A673 (cell line): ENCODE measurements around the gene SAMD4B. TPM values are rescaled to one million over a fixed set of nuclear protein-coding genes. Genes with fewer than 3 reads are reported as not detected.

ENCODE experiments used
- BruUV-seq: library from RNA; stranded (reverse); fragments of 400-500 nt; replicated peaks from 2 replicates; lab custom pipeline; 2021; lab: Mats Ljungman, UMichigan
- CTCF ChIA-PET: fragments of 300-600 bp; sonication (Branson Sonifier 250); formaldehyde crosslinking; loops from one replicate; lab custom pipeline; 2022; ENCODE audit warnings: antibody characterized with exemption; lab: Charles Lee
- POLR2A ChIA-PET: fragments of 300-600 bp; sonication (Branson Sonifier 250); formaldehyde crosslinking; loops from one replicate; lab custom pipeline; 2022; ENCODE audit warnings: antibody characterized with exemption; ENCODE audit not compliant: low non-redundant PET; lab: Charles Lee
- DNase-seq: peaks from one replicate; pipeline ENCODE4 v3.0.0-alpha.2; 2015; ENCODE audit warnings: low spot score
- H3K27ac ChIP-seq: fragments of 200-600 bp; sonication (generic); 2 replicates; pipeline ENCODE4 v1.5.1; 2016; ENCODE audit warnings: mixed run types, low read depth, mild to moderate bottlenecking, mixed read lengths, antibody characterized with exemption, low read length; ENCODE audit not compliant: poor library complexity, severe bottlenecking
- H3K27me3 ChIP-seq: fragments of 200-600 bp; sonication (generic); replicated peaks from 2 replicates; pipeline ENCODE4 v1.6.1; 2017; ENCODE audit warnings: mixed run types, low read depth, mild to moderate bottlenecking, mixed read lengths, antibody characterized with exemption, low read length; ENCODE audit not compliant: insufficient read depth, poor library complexity
- H3K36me3 ChIP-seq: fragments of 200-600 bp; sonication (generic); 2 replicates; pipeline ENCODE4 v1.6.1; 2016; ENCODE audit warnings: mixed run types, mild to moderate bottlenecking, mixed read lengths, antibody characterized with exemption, low read length; ENCODE audit not compliant: insufficient read depth, poor library complexity, severe bottlenecking
- H3K4me1 ChIP-seq: fragments of 200-600 bp; sonication (generic); 2 replicates; pipeline ENCODE4 v1.6.1; 2017; ENCODE audit warnings: mixed run types, mild to moderate bottlenecking, mixed read lengths, antibody characterized with exemption, low read length; ENCODE audit not compliant: insufficient read depth, poor library complexity, severe bottlenecking
- H3K4me3 ChIP-seq: fragments of 200-600 bp; sonication (generic); 2 replicates; pipeline ENCODE4 v1.5.1; 2016; ENCODE audit warnings: low read depth, mixed run types, mild to moderate bottlenecking, mixed read lengths, low read length; ENCODE audit not compliant: poor library complexity, severe bottlenecking
- H3K9me3 ChIP-seq: fragments of 200-600 bp; sonication (generic); 2 replicates; pipeline ENCODE4 v1.6.1; 2016; ENCODE audit warnings: mixed run types, low read depth, mild to moderate bottlenecking, mixed read lengths, antibody characterized with exemption, low read length; ENCODE audit not compliant: poor library complexity, severe bottlenecking
- EZH2 ChIP-seq: fragments of 200-600 bp; sonication (generic); IDR thresholded peaks from 2 replicates; pipeline ENCODE4 v1.6.1; 2017; ENCODE audit warnings: borderline replicate concordance, low read depth, mild to moderate bottlenecking, mixed read lengths, antibody characterized with exemption, low read length; ENCODE audit not compliant: poor library complexity, severe bottlenecking
- intact Hi-C: fragments of 100-400 bp; cut with micrococcal nuclease; formaldehyde crosslinking; loops from one replicate; pipeline ENCODE4 v1.10.0; 2022; ENCODE audit not compliant: unreplicated experiment
- total RNA-seq: library from RNA; stranded (reverse); gene quantifications from 2 replicates; pipeline ENCODE4 v1.2.3, GENCODE V29; 2021
- TF ChIP-seq, protein P1 (sequence below): fragments of 300-800, 200-600 bp; sonication (generic); conservative IDR thresholded peaks from 2 replicates; pipeline ENCODE4 v1.5.1; 2017; ENCODE audit warnings: low read depth, mild to moderate bottlenecking, antibody characterized with exemption, low read length, moderate library complexity, mixed read lengths

SAMD4B gene
- total RNA-seq, 1 experiment from 2014 or later: 168 TPM

DNA sequence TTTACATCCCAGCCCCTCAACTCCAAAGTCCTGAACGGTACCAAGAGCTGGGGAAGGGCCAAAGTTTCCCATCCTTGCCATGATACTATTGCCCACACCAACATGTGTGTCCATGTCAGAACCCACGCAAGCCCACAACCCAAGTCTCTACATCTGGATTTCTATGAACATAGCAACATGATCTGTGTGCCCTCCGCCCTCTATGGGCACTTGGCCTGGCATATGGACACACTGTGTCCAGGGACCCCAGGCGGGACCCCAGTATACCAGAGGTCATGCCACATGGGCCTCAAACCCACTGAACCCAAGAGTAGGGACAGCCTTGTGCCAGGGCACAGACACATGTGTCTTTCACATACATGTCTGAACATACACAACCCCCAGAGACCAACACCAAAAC, 23.5 kb upstream of the SAMD4B start:
- no peak overlapping the region for H3K27ac ChIP-seq
- BruUV-seq: no TSS peak
- no peaks in the 10 kb centered on the region for H3K27me3 ChIP-seq
- no peak overlapping the region for H3K4me3 ChIP-seq
- TF ChIP-seq EZH2: no peak
- TF ChIP-seq, protein P1, sequence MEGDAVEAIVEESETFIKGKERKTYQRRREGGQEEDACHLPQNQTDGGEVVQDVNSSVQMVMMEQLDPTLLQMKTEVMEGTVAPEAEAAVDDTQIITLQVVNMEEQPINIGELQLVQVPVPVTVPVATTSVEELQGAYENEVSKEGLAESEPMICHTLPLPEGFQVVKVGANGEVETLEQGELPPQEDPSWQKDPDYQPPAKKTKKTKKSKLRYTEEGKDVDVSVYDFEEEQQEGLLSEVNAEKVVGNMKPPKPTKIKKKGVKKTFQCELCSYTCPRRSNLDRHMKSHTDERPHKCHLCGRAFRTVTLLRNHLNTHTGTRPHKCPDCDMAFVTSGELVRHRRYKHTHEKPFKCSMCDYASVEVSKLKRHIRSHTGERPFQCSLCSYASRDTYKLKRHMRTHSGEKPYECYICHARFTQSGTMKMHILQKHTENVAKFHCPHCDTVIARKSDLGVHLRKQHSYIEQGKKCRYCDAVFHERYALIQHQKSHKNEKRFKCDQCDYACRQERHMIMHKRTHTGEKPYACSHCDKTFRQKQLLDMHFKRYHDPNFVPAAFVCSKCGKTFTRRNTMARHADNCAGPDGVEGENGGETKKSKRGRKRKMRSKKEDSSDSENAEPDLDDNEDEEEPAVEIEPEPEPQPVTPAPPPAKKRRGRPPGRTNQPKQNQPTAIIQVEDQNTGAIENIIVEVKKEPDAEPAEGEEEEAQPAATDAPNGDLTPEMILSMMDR: no peak
- intact Hi-C loops: no loop called here
- H3K36me3 ChIP-seq: no peaks in the 10 kb centered on the region
- no peak for DNase-seq
- CTCF ChIA-PET: no interaction called here
- no peaks in the 10 kb centered on the region for H3K9me3 ChIP-seq
- H3K4me1 ChIP-seq: peaks cover 9% of the 10 kb centered on the region
- POLR2A ChIA-PET: no interaction called here

DNA sequence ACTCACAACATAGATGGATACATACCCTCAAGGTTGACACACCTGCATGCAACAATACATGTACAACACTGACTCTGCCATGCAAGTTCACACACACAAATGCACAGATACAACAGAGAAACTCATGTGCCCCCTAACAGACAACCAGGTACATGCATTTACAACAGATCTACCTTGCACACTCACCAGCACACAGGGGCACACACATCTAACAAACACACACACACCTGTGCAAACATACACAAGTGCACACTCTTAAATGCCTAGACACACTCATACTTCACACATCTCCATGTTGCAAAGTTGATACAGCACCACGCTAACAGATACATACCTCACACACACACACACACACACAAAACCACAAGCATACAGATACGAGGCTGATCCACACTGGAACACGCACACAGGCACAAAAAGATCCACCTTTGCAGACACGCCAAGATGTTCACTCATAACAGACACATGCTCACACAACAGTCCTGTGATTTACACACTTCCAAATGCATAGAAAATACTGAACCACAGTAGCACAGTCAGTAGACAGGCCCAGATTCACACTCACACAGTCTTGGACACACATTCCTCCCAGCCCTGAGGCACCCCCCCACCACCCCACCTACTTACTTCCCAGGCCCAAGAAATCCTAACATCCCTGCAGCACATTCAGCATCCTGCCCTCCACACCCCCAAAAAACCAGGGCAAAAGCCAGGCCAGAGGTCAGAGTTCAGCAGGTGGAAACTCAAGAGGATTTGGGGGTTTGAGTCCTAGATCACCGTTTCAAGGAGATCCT, 22.9 kb upstream of the SAMD4B start:
- H3K4me3 ChIP-seq: peak overlapping the region; percentile 78
- POLR2A ChIA-PET: no interaction called here
- intact Hi-C loops: no loop called here
- no peaks in the 10 kb centered on the region for H3K9me3 ChIP-seq
- no peak for DNase-seq
- no peak overlapping the region for H3K27ac ChIP-seq
- CTCF ChIA-PET: no interaction called here
- H3K4me1 ChIP-seq: peaks cover 9% of the 10 kb centered on the region
- no peaks in the 10 kb centered on the region for H3K36me3 ChIP-seq
- no peak for TF ChIP-seq EZH2
- TF ChIP-seq, protein P1: no peak
- H3K27me3 ChIP-seq: no peaks in the 10 kb centered on the region
- BruUV-seq: no TSS peak

DNA sequence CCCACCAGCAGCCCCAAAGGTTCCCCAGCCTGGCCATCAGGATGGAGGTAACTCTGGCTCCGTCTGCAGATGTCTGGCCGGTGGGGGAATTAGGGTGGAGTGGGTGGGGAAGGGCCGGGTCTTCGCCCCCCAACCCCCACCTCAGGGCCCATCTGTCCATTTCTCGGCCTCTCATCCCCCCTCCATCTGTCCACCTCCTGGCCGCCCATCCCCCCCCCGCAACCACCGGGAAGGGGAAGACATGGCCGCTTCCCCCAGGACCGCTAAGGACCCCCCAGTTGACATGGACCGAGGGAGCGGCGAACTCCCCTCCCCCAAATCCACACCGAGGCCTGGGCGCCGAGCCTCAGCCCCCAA, 22.4 kb upstream of the SAMD4B start:
- no TSS peak for BruUV-seq
- peak overlapping the region; percentile 78 for H3K4me3 ChIP-seq
- TF ChIP-seq, protein P1: no peak
- no peak for TF ChIP-seq EZH2
- ChIA-PET POLR2A (no interaction called here), CTCF (no interaction called here)
- intact Hi-C loops: no loop called here
- no peaks in the 10 kb centered on the region for H3K9me3 ChIP-seq
- no peak overlapping the region for H3K27ac ChIP-seq
- no peaks in the 10 kb centered on the region for H3K27me3 ChIP-seq
- peaks cover 9% of the 10 kb centered on the region for H3K4me1 ChIP-seq
- no peaks in the 10 kb centered on the region for H3K36me3 ChIP-seq
- DNase-seq: no peak
